Measurements from ENCODE around the gene AHCYL1. TPM values are rescaled to one million over a fixed set of nuclear protein-coding genes. Genes with fewer than 3 reads are reported as not detected.

Gene AHCYL1
- total RNA-seq: 10 to 100 TPM; 78.9 to 96.0 TPM
- 99.3 TPM for polyA plus RNA-seq (2013, experiment 1 of 2)
- 91.2 TPM for polyA plus RNA-seq (2013, experiment 2 of 2)
- long read RNA-seq, experiment 1, full-length matches to known transcripts: 14 of 70 reads
- long read RNA-seq, experiment 1, partial matches to known transcripts: 15 of 70 reads
- long read RNA-seq, experiment 1, other reads (novel, unspliced or antisense): 41 of 70 reads
- long read RNA-seq, experiment 2, full-length matches to known transcripts: 230 of 293 reads
- long read RNA-seq, experiment 2, partial matches to known transcripts: 27 of 293 reads
- long read RNA-seq, experiment 2, other reads (novel, unspliced or antisense): 36 of 293 reads
- long read RNA-seq, experiment 3, full-length matches to known transcripts: 25 of 44 reads
- long read RNA-seq, experiment 3, partial matches to known transcripts: 2 of 44 reads
- long read RNA-seq, experiment 3, other reads (novel, unspliced or antisense): 17 of 44 reads
- long read RNA-seq, experiment 4, full-length matches to known transcripts: 7 of 35 reads
- long read RNA-seq, experiment 4, partial matches to known transcripts: 19 of 35 reads
- long read RNA-seq, experiment 4, other reads (novel, unspliced or antisense): 9 of 35 reads

DNA sequence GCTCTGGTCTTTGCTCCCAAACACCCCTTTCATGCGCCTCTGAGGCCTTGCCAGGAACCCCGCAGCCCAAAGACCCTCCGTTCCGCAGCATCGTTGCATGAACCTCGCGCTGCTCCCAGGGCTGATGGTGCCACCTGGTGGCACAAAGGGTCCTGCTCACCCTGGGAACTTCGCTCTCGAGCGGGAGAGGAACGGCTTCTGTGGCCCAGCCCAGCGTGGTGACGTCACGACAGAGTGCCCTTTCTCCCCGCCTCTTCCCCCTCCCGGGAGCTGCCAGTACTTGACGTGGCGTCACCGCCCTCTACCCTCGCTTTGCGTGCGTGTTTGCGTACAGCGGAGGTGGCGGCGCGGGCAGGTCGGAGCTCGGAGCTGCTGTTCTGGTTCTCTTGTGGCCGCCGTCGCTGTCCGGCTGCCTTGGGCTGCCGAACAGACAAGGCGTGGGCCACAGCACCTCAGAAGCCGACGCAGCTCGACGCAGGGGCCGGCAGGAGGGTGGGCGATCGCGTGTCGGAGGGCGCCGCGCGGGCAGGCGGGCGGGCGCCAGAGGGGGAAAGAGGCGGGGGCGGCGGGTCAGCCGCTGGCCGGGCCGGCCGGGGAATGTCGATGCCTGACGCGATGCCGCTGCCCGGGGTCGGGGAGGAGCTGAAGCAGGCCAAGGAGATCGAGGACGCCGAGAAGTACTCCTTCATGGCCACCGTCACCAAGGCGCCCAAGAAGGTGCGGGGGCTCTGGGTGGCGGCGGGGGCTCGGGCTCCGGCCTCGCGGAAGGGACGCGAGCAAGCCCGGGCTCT is at the start of gene AHCYL1:
Gene AHCYL1, plus strand, starts transcription at position 310 of the 791 bp plus-strand sequence. Its CDS starts 288 bp downstream, at position 598.
- Histone ChIP-seq H3K4me1 (ENCODE audit: control insufficient read depth, insufficient read depth, low read length) (no peaks in the 10 kb centered on the region), H3K4me3 (ENCODE audit: low read length) (peak within 1 kb of the TSS; percentile 84), H3K27ac (ENCODE audit: low read depth, low read length) (peak within 1 kb of the TSS; percentile 92), H3K9ac (ENCODE audit: extremely low read depth, low read length, poor library complexity, severe bottlenecking) (peak within 1 kb of the TSS; percentile 91), H3K9me3 (ENCODE audit: control insufficient read depth, low read length) (no peaks in the 10 kb centered on the region), H3K27me3 (ENCODE audit: control insufficient read depth, insufficient read depth, low read length, poor library complexity, severe bottlenecking) (no peaks in the 10 kb centered on the region), H3K36me3 (ENCODE audit: control insufficient read depth, insufficient read depth, low read length) (peaks cover 8% of the 10 kb centered on the region)
- WGBS, 2 experiments (ENCODE audit: insufficient coverage in 1 of 2, insufficient read length in 1 of 2): 0% methylated on average over 11 to 79 of the region's 79 CpGs
- H3K4me3 Mint-ChIP-seq: peak within 1 kb of the TSS; percentile 82
- no peaks in the 10 kb centered on the region for H3K9me3 Mint-ChIP-seq
- TF ChIP-seq, protein P1, sequence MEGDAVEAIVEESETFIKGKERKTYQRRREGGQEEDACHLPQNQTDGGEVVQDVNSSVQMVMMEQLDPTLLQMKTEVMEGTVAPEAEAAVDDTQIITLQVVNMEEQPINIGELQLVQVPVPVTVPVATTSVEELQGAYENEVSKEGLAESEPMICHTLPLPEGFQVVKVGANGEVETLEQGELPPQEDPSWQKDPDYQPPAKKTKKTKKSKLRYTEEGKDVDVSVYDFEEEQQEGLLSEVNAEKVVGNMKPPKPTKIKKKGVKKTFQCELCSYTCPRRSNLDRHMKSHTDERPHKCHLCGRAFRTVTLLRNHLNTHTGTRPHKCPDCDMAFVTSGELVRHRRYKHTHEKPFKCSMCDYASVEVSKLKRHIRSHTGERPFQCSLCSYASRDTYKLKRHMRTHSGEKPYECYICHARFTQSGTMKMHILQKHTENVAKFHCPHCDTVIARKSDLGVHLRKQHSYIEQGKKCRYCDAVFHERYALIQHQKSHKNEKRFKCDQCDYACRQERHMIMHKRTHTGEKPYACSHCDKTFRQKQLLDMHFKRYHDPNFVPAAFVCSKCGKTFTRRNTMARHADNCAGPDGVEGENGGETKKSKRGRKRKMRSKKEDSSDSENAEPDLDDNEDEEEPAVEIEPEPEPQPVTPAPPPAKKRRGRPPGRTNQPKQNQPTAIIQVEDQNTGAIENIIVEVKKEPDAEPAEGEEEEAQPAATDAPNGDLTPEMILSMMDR (conservative IDR thresholded peaks at IDR 0.05): peak; percentile 98
- peaks cover 14% of the 10 kb centered on the region for H3K27me3 Mint-ChIP-seq (ENCODE audit: insufficient read depth)
- H3K4me1 Mint-ChIP-seq: peaks cover 27% of the 10 kb centered on the region
- H3K36me3 Mint-ChIP-seq (ENCODE audit: low read depth): peaks cover 5% of the 10 kb centered on the region
- peak within 1 kb of the TSS; percentile 99 for H3K27ac Mint-ChIP-seq
- peak; percentile 100 for DNase-seq

DNA sequence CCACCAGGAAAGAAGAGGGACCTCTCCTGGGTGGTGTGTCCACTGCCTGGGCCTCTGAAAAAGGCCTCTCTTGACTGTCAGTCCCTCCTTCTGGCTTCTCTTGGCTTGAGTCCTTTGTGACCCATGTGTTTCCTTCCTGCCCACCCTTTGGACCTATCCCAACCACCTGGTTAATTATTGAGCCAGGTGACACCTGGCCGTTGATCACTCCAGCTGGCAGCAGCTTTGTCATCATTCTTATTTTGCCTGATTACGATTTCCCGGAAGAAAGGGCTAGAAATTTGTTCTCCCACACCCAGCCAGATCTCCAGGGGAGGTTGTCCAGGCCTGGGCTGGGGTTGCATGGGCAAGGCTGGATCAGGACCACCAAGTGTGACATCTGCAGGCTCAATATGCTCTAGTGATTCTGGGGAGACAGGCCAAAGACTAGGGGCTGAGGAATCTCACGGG is 49.1 kb upstream of the AHCYL1 start:
- 74 to 80% methylated on average over 4 of the region's 4 CpGs for WGBS, 2 experiments (ENCODE audit: insufficient coverage in 1 of 2, insufficient read length in 1 of 2)
- TF ChIP-seq, protein P1 (conservative IDR thresholded peaks at IDR 0.05): no peak

DNA sequence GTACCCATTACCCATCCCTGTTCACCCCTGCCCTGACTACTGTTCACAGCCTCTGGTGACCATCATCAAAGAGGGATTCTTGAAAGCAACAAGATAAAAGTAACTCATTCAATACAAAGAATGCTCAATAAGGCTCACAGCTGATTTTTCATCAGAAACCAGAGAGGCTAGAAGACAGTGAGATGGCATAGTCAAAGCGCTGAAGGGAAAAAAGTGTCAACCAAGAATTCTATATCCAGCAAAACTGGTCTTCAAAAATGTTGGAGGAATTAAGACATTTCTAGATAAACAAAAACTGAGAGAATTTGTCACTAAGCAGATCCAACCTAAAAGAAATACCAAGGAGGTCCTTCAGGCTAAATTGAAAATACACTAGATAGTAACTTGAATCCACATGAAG is 46.8 kb upstream of the AHCYL1 start:
- Mint-ChIP-seq H3K4me3 (no peak overlapping the region), H3K4me1 (peaks cover 23% of the 10 kb centered on the region), H3K27ac (no peak overlapping the region), H3K27me3 (ENCODE audit: insufficient read depth) (peaks cover 7% of the 10 kb centered on the region), H3K9me3 (peaks cover 28% of the 10 kb centered on the region), H3K36me3 (ENCODE audit: low read depth) (peaks cover 5% of the 10 kb centered on the region)
- 89% methylated on average over 1 of the region's 1 CpG; no CpG with 5 or more reads in 1 of the 2 experiments for WGBS, 2 experiments (ENCODE audit: insufficient coverage in 1 of 2, insufficient read length in 1 of 2)
- Histone ChIP-seq H3K9me3 (ENCODE audit: control insufficient read depth, low read length) (peaks cover 30% of the 10 kb centered on the region), H3K4me3 (ENCODE audit: low read length) (no peak overlapping the region), H3K27ac (ENCODE audit: low read depth, low read length) (no peak overlapping the region), H3K36me3 (ENCODE audit: control insufficient read depth, insufficient read depth, low read length) (no peaks in the 10 kb centered on the region), H3K27me3 (ENCODE audit: control insufficient read depth, insufficient read depth, low read length, poor library complexity, severe bottlenecking) (no peaks in the 10 kb centered on the region), H3K4me1 (ENCODE audit: control insufficient read depth, insufficient read depth, low read length) (peaks cover 2% of the 10 kb centered on the region), H3K9ac (ENCODE audit: extremely low read depth, low read length, poor library complexity, severe bottlenecking) (no peak overlapping the region)
- DNase-seq: no peak
- TF ChIP-seq, protein P1 (conservative IDR thresholded peaks at IDR 0.05): no peak

More for the DNA sequence above, 49.1 kb upstream of the AHCYL1 start:
- no peak overlapping the region for H3K9ac ChIP-seq (ENCODE audit: extremely low read depth, low read length, poor library complexity, severe bottlenecking)
- H3K27me3 ChIP-seq (ENCODE audit: control insufficient read depth, insufficient read depth, low read length, poor library complexity, severe bottlenecking): no peaks in the 10 kb centered on the region
- no peak overlapping the region for H3K4me3 Mint-ChIP-seq
- no peak overlapping the region for H3K27ac ChIP-seq (ENCODE audit: low read depth, low read length)
- peaks cover 5% of the 10 kb centered on the region for H3K36me3 Mint-ChIP-seq (ENCODE audit: low read depth)
- peak overlapping the region; percentile 14 for H3K27ac Mint-ChIP-seq
- H3K9me3 Mint-ChIP-seq: peaks cover 25% of the 10 kb centered on the region
- peak overlapping the region; percentile 9 for H3K4me3 ChIP-seq (ENCODE audit: low read length)
- peaks cover 11% of the 10 kb centered on the region for H3K4me1 ChIP-seq (ENCODE audit: control insufficient read depth, insufficient read depth, low read length)
- peaks cover 34% of the 10 kb centered on the region for H3K4me1 Mint-ChIP-seq
- H3K9me3 ChIP-seq (ENCODE audit: control insufficient read depth, low read length): peaks cover 30% of the 10 kb centered on the region
- DNase-seq: no peak
- peaks cover 9% of the 10 kb centered on the region for H3K27me3 Mint-ChIP-seq (ENCODE audit: insufficient read depth)
- no peaks in the 10 kb centered on the region for H3K36me3 ChIP-seq (ENCODE audit: control insufficient read depth, insufficient read depth, low read length)

Measured in endodermal cell (in vitro differentiated cells).